HFF-Myc (cell line): ENCODE results near the gene NAALADL2.

ENCODE experiments used
- DNase-seq: peaks from one replicate; pipeline ENCODE4 v3.0.0-alpha.2; 2011; ENCODE audit warnings: low read depth; ENCODE audit errors: extremely low read depth
- H3K4me3 ChIP-seq: replicated peaks from 2 replicates; pipeline ENCODE4 v1.5.1; 2011; ENCODE audit warnings: low read depth, mild to moderate bottlenecking, control low read depth, low read length
- CTCF ChIP-seq: IDR thresholded peaks from 2 replicates; pipeline ENCODE4 v1.5.1; 2012; ENCODE audit warnings: mild to moderate bottlenecking, low read depth, low read length, control low read depth; ENCODE audit errors: missing control alignments

NAALADL2 gene

GRCh38 chr3:175426805-175427204 lies 567.7 kb downstream of the NAALADL2 start:
- no peak overlapping the region for H3K4me3 ChIP-seq
- no peak for TF ChIP-seq CTCF
- no peak for DNase-seq

- TF ChIP-seq CTCF: no peak
- no peak for DNase-seq
- no peak overlapping the region for H3K4me3 ChIP-seq
Observed at GRCh38 chr3:175428466-175428865, 569.3 kb downstream of the NAALADL2 start.

- no peak for TF ChIP-seq CTCF
- no peak for DNase-seq
- H3K4me3 ChIP-seq: no peak overlapping the region
Observed at GRCh38 chr3:175430983-175431773, 572.0 kb downstream of the NAALADL2 start.

GRCh38 chr3:175432376-175433025 lies 573.4 kb downstream of the NAALADL2 start:
- TF ChIP-seq CTCF: no peak
- H3K4me3 ChIP-seq: no peak overlapping the region
- DNase-seq: peak; percentile 82

- no peak for DNase-seq
- no peak for TF ChIP-seq CTCF
- no peak overlapping the region for H3K4me3 ChIP-seq
Observed at GRCh38 chr3:175433026-175433674, 574.0 kb downstream of the NAALADL2 start.

- no peak overlapping the region for H3K4me3 ChIP-seq
- TF ChIP-seq CTCF: no peak
- no peak for DNase-seq
Observed at GRCh38 chr3:175434561-175434960, 575.4 kb downstream of the NAALADL2 start.
